ENCODE data around the gene CAMKMT.

- no peak for TF ChIP-seq CTCF (conservative IDR thresholded peaks at IDR 0.05; ENCODE audit: low read depth, low read length)
- TF ChIP-seq EZH2 (IDR thresholded peaks at IDR 0.05; ENCODE audit: borderline replicate concordance, low read depth, low read length, poor library complexity, severe bottlenecking): no peak
Observed at GRCh38 chr2:44785433-44785832, 423.7 kb downstream of the CAMKMT start.
